Ishikawa (cell line): ENCODE data around the gene RACGAP1.

ENCODE experiments used
- CEBPB ChIP-seq: IDR thresholded peaks from 2 replicates; pipeline ENCODE4 v1.6.1; 2012
- CREB1 ChIP-seq: IDR thresholded peaks from 2 replicates; pipeline ENCODE4 v1.6.1; 2012; ENCODE audit warnings: low read depth
- EGR1 ChIP-seq: IDR thresholded peaks from 2 replicates; pipeline ENCODE4 v1.6.1; 2012
- EP300 ChIP-seq: IDR thresholded peaks from 2 replicates; pipeline ENCODE4 v1.6.1; 2012; ENCODE audit warnings: borderline replicate concordance
- FOXM1 ChIP-seq: IDR thresholded peaks from 2 replicates; pipeline ENCODE4 v1.6.1; 2012; ENCODE audit warnings: low read depth, borderline replicate concordance
- MAX ChIP-seq: IDR thresholded peaks from 2 replicates; pipeline ENCODE4 v1.6.1; 2012
- NFIC ChIP-seq: IDR thresholded peaks from 2 replicates; pipeline ENCODE4 v1.6.1; 2012
- RAD21 ChIP-seq: IDR thresholded peaks from 2 replicates; pipeline ENCODE4 v1.6.1; 2012; ENCODE audit warnings: low read depth
- REST ChIP-seq: IDR thresholded peaks from 2 replicates; pipeline ENCODE4 v1.6.1; 2012; ENCODE audit warnings: low read depth, mild to moderate bottlenecking
- TAF1 ChIP-seq: IDR thresholded peaks from 2 replicates; pipeline ENCODE4 v1.6.1; 2012; ENCODE audit warnings: low read depth, mild to moderate bottlenecking
- TCF12 ChIP-seq: IDR thresholded peaks from 2 replicates; pipeline ENCODE4 v1.6.1; 2012; ENCODE audit warnings: low read depth
- TEAD4 ChIP-seq: IDR thresholded peaks from 2 replicates; pipeline ENCODE4 v1.6.1; 2012
- USF1 ChIP-seq: IDR thresholded peaks from 2 replicates; pipeline ENCODE4 v1.6.1; 2012
- YY1 ChIP-seq: IDR thresholded peaks from 2 replicates; pipeline ENCODE4 v1.6.1; 2012; ENCODE audit warnings: low read depth
- ZBTB7A ChIP-seq: IDR thresholded peaks from 2 replicates; pipeline ENCODE4 v1.6.1; 2012; ENCODE audit warnings: low read depth

The RACGAP1 gene

GRCh38 chr12:49971141-49971540 lies 54.2 kb downstream of the RACGAP1 start:
- TF ChIP-seq ZBTB7A (no peak), RAD21 (no peak), REST (no peak), USF1 (no peak), CEBPB (no peak), CREB1 (no peak), FOXM1 (no peak), TAF1 (no peak), EP300 (no peak), TEAD4 (no peak), MAX (no peak), NFIC (no peak), YY1 (no peak), EGR1 (no peak), TCF12 (no peak)

- TF ChIP-seq FOXM1: no peak
- no peak for TF ChIP-seq ZBTB7A
- no peak for TF ChIP-seq USF1
- TF ChIP-seq RAD21: no peak
- TF ChIP-seq CEBPB: no peak
- TF ChIP-seq YY1: no peak
- TF ChIP-seq TCF12: no peak
These were observed 54.6 kb downstream of the RACGAP1 start for GRCh38 chr12:49970658-49971057.

GRCh38 chr12:49969651-49970429 lies 55.5 kb downstream of the RACGAP1 start:
- no peak for TF ChIP-seq MAX
- no peak for TF ChIP-seq EGR1
- TF ChIP-seq REST: no peak
- TF ChIP-seq YY1: no peak
- TF ChIP-seq EP300: no peak
- TF ChIP-seq FOXM1: no peak
- TF ChIP-seq ZBTB7A: no peak
- no peak for TF ChIP-seq TCF12
- no peak for TF ChIP-seq NFIC
- no peak for TF ChIP-seq CEBPB

- TF ChIP-seq ZBTB7A: no peak
- TF ChIP-seq TAF1: no peak
- no peak for TF ChIP-seq RAD21
- no peak for TF ChIP-seq TEAD4
- TF ChIP-seq FOXM1: no peak
- TF ChIP-seq TCF12: no peak
- TF ChIP-seq REST: no peak
- no peak for TF ChIP-seq CEBPB
- TF ChIP-seq EGR1: no peak
- TF ChIP-seq EP300: no peak
These were observed 56.3 kb downstream of the RACGAP1 start for GRCh38 chr12:49969027-49969426.

- TF ChIP-seq YY1: no peak
- TF ChIP-seq CEBPB: no peak
- no peak for TF ChIP-seq CREB1
- no peak for TF ChIP-seq USF1
- TF ChIP-seq TCF12: no peak
- TF ChIP-seq EGR1: no peak
- no peak for TF ChIP-seq REST
- TF ChIP-seq TAF1: no peak
- TF ChIP-seq EP300: no peak
- no peak for TF ChIP-seq TEAD4
- no peak for TF ChIP-seq ZBTB7A
- TF ChIP-seq RAD21: no peak
- no peak for TF ChIP-seq FOXM1
- no peak for TF ChIP-seq MAX
- no peak for TF ChIP-seq NFIC
These were observed 56.8 kb downstream of the RACGAP1 start for GRCh38 chr12:49968471-49968870.
